Caki2 (cell line): ENCODE results near the gene NSMF. TPM values are rescaled to one million over a fixed set of nuclear protein-coding genes. Genes with fewer than 3 reads are reported as not detected.

ENCODE experiments used
- DNase-seq: peaks from one replicate; pipeline ENCODE4 v3.0.0-alpha.2; 2015; ENCODE audit warnings: low read depth
- in situ Hi-C: cut with HindIII; loops from 2 replicates; pipeline ENCODE4 v1.10.0; 2016; ENCODE audit warnings: low sequenced_read_pairs, low pct_unique_long_range_greater_than_20kb, mixed read lengths
- total RNA-seq: library from RNA; depleted of rRNA; stranded (reverse); fragments of >200 nt; shearing (Covaris generic); gene quantifications from 2 replicates; pipeline ENCODE4 v1.2.3, GENCODE V29; 2014; ENCODE audit warnings: low replicate concordance

Gene NSMF
- total RNA-seq, 1 experiment from 2014 or later: 41.5 TPM

DNA sequence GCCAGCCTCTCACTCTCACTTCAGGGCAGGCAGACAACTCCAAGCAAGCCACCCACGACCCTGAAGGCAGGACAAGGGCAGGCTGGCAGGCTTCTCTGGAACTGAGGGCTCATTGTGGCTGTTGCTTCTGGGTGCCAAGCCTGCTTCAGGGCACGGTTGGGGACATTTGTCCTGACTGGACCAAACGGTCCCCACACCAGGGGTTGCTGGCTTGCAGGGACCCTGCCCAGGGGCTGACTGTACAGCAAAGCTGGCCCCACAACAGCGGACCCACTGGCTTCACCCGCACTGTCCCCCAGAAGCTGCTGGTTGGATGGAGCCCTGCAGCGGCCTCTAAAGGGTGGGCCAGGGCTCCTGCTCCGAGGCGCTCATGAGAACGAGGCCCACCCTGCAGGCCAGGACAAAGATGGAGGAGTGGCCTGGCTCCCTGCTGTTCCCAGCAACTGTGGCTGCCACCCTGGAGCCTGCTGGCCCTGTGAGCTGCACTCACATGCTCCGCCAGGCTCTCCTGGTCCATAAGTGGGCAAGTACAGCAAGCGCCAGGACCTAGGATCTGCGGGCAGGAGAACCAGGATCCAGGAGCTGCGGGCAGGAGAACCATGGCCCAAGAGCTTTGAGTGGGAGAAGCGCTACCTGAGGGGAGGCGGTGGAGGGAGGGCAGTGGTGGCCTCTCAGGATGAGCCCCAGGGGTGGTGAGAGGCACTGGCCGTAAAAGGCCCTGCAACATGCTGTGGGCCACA lies 34.4 kb upstream of the NSMF start:
- no peak for DNase-seq
- in situ Hi-C loops: no loop called here

- peak; percentile 47 for DNase-seq
- in situ Hi-C loops: no loop called here
Observed at GRCh38 chr9:137492464-137493363, 33.6 kb upstream of the NSMF start.

- in situ Hi-C loops: no loop called here
- peak; percentile 24 for DNase-seq
Observed at GRCh38 chr9:137491735-137492432, 32.8 kb upstream of the NSMF start.

GRCh38 chr9:137490532-137491186 lies 31.5 kb upstream of the NSMF start:
- no peak for DNase-seq
- in situ Hi-C loops: no loop called here

DNA sequence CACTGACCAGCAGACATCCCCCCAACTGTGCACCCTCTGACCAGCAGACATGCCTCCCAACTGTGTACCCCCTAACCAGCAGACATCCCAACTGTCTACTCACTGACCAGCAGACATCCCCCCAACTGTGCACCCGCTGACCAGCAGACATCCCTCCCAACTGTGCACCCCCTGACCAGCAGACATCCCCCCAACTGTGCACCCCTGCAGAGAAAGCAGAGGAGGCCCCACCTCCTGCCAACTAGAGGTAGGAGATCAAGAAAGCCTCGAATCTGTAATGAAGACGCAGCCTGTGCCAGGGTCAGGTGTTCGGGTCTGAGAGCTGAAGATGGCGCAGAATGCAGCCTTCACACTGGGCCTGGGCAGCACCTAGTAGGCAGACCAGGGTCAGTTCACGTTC lies 29.8 kb upstream of the NSMF start:
- DNase-seq: no peak
- in situ Hi-C loops: no loop called here

- DNase-seq: no peak
- in situ Hi-C loops: no loop called here
Observed at GRCh38 chr9:137488327-137488653, 29.2 kb upstream of the NSMF start.

- no peak for DNase-seq
- in situ Hi-C loops: no loop called here
Observed at GRCh38 chr9:137487454-137488326, 28.6 kb upstream of the NSMF start.

DNA sequence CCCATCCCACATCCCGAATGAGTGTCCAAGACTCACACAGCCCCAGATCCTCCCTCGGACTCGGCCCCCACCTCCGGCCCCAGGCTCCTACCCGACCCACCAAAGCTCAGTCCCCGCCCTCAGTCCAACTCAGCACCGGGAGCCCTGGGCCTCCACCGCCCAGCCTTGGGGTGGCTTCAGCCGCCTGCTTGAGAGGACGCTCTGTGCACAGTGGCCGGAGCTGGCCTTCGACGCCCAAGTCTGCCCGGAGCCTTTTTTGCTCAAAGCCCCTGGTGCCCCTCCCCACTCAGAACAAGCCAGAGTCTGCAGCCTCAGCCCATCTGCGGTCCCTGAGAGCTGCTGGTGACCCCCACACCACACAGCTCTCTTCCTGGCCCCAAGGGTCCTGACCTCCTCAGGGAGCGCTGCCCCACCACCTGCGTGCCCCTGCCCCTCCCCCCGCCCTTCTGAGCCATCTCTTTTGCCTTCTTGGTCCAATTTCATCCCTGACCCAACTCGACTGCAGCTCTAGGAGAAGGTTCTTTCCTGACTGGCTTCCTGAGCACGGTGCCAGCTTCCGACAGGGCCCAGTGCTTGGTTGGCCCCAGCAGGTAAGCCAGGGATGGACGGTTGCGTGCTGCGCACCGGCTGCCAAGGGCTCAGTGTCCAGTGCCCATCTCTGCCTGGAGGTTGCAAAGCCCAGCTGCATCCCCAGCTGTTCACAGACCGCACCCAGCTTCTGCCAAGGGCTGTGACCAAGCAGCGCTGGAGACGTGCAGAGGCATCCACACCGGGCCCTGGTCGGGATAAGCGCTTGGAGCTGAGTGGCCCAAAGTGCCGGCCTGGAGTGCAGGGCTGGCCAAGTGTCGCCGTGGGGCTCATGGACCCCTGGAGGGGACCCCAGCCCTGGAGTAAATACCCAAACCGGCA lies 27.7 kb upstream of the NSMF start:
- in situ Hi-C loops: no loop called here

GRCh38 chr9:137486141-137486490 lies 27.0 kb upstream of the NSMF start:
- no peak for DNase-seq
- in situ Hi-C loops: no loop called here

More for the DNA sequence above, 27.7 kb upstream of the NSMF start:
- no peak for DNase-seq

- DNase-seq: no peak
- in situ Hi-C loops: no loop called here
Observed at GRCh38 chr9:137485343-137486140, 26.4 kb upstream of the NSMF start.

DNA sequence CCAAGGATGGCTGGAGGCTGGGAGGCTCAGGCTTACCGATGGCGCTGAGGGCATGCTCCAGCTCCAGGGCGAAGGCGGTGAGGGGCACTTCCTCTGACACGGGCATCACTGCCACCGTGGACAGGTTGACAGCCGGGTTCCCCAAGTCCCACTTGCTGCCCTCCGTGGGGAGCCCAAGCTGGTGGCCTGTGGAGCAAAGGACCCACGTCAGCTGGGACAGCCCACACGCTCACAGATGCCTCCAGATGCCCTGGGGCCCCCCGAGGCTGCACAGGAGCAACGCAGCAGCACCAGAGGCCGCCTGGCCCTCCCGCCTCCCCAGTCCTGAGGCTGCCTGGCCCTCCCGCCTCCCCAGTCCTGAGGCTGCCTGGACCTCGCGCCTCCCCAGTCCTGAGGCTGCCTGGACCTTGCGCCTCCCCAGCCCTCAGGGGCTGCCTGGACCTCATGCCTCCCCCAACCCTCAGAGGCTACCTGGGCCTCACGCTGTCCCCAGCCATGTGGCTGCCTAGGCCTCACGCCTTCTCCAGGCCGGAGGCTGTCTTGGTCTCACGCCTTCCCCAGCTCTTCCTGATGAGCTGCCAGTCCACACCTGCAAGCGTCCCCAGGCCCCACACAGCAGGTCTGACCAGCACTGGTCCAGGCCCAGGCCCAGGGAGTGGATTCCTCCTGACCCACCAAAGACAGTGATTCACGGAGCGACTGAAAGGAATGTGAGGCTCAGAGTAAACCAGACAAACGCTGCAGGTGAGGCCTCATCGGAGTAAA lies 25.6 kb upstream of the NSMF start:
- in situ Hi-C loops: no loop called here
- no peak for DNase-seq

- peak; percentile 34 for DNase-seq
- in situ Hi-C loops: no loop called here
Observed at GRCh38 chr9:137482094-137482781, 23.1 kb upstream of the NSMF start.

DNA sequence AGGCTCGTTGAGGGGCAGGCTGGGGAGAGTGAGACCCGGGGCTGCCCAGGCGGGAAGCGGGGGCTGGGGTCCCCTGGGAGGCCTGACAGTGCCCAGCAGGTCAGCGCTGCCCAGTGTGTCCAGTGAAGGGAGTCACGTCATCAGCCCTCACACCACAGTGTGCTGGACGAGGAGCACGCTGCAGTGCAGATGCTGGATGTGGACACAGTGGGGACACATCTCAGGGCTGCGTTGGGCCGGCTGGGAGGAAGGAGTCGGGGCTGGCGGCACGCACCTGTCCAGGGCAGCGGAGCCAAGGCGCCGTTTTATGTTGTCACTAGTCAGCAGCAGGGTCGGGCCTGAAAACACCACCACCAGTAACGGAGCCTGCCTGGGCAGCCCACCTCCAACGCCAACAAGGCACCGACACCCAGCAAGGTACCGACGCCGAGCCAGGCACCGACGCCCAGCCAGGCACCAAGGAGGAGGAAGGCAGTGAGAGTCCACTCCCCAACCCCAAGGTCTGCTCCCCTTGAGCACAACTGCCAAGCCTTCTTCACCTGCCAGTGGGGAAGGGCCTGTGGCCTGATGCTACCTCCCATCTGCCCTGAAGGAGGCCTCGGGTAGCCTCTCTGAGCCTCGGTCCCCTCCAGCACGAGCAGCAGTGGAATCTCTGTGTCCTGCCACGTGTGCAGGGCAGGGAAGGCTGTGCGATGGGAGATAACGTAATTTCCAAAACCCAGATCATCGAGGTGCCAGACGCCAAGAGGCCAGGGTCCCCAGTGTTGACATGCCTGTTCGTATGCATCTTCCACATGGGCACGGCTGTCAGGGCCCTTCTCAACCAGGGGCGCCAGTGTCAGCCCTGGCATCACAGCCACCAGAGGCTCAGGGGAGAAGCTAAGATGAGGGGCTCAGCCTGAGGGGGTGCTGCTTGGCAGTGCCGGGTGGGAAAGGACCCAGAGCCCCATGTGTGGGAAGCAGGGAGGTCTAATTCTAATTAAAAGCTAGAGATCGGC lies 21.9 kb upstream of the NSMF start:
- in situ Hi-C loops: no loop called here
- DNase-seq: no peak
